Gastrocnemius medialis (tissue), 4 donors: Measurements from ENCODE around the gene GRIK2. TPM values are rescaled to one million over a fixed set of nuclear protein-coding genes. Genes with fewer than 3 reads are reported as not detected.

ENCODE experiments used
- ATAC-seq, 2 donors: fragments of 150-250 bp; one replicate each; pipeline ENCODE4 v1.9.1; 2016
- DNase-seq, 2 donors: peaks; one replicate each; pipeline ENCODE4 v3.0.0-alpha.2; 2019
- H3K27ac ChIP-seq, 4 donors: fragments of 200-600 bp; sonication (generic); 1 replicate in 1 of 4; 2 replicates in 3 of 4; pipeline ENCODE4 v1.5.1; 2016 to 2018; ENCODE audit warnings: mild to moderate bottlenecking in 2 of 4, moderate library complexity in 1 of 4
- H3K27me3 ChIP-seq, 3 donors: fragments of 200-600 bp; sonication (generic) in 2 of 3; 1 replicate in 1 of 3; 2 replicates in 2 of 3; pipeline versions ENCODE4 v1.5.1 to v1.6.0; 2016 to 2019; ENCODE audit warnings: mild to moderate bottlenecking in 1 of 3, moderate library complexity in 1 of 3
- H3K36me3 ChIP-seq, 2 donors: fragments of 200-600 bp; sonication (generic) in 1 of 2; one replicate each; pipeline ENCODE4 v1.5.1; 2017 to 2018
- H3K4me1 ChIP-seq, 2 donors: fragments of 200-600 bp; sonication (generic) in 1 of 2; one replicate each; pipeline ENCODE4 v1.5.1; 2016 to 2017; ENCODE audit warnings: mild to moderate bottlenecking in 2 of 2
- H3K4me3 ChIP-seq, 4 donors: fragments of 200-600 bp; sonication (generic) in 3 of 4; 1 replicate in 1 of 4; 2 replicates in 3 of 4; pipeline ENCODE4 v1.5.1; 2016 to 2019; ENCODE audit warnings: mild to moderate bottlenecking in 2 of 4
- H3K9me3 ChIP-seq, 3 donors: fragments of 200-600 bp; sonication (generic) in 2 of 3; 1 replicate in 1 of 3; 2 replicates in 2 of 3; pipeline ENCODE4 v1.5.1; 2016 to 2019
- CTCF ChIP-seq, 5 experiments: fragments of 450-650 bp in 3 of 5; fragments of 200-600 bp in 2 of 5; sonication (generic) in 2 of 5; IDR thresholded peaks in 4 of 5; conservative IDR thresholded peaks in 1 of 5; 1 replicate in 4 of 5; 2 replicates in 1 of 5; pipeline ENCODE4 v1.5.1; 2016 to 2019; ENCODE audit warnings: antibody characterized with exemption in 5 of 5, mild to moderate bottlenecking in 3 of 5, moderate library complexity in 3 of 5
- POLR2A ChIP-seq, 2 donors: fragments of 450-650 bp; IDR thresholded peaks; one replicate each; pipeline ENCODE4 v1.6.1; 2017; ENCODE audit warnings: antibody characterized with exemption in 2 of 2, mild to moderate bottlenecking in 2 of 2, moderate library complexity in 2 of 2
- in situ Hi-C, 4 donors: fragments of 200-750 bp; cut with MboI; loops; one replicate each; pipeline versions ENCODE4 v1.15.0 to v1.8.0; 2017; ENCODE audit warnings: low sequenced_read_pairs in 4 of 4
- intact Hi-C: fragments of 100-400 bp; cut with DNase I; formaldehyde crosslinking; loops from one replicate; pipeline ENCODE4 v1.15.1; 2023; ENCODE audit warnings: low total_unique reads
- total RNA-seq, 4 donors: library from RNA; depleted of rRNA; stranded (reverse); fragments of >200 nt; gene quantifications; one replicate each; pipeline versions ENCODE4 v1.1.0 to v1.2.3, GENCODE V29; 2016

The GRIK2 gene
- total RNA-seq, 4 donors from 2014 or later = 0.39 to 5.1 (median 0.79) TPM

GRCh38 chr6:101818051-101818450 is 424.5 kb downstream of the GRIK2 start:
- intact Hi-C loops = loop anchor here (10.0 kb wide), 1 partner anchor 83 kb away; no protein-coding TSS in a partner anchor
- Histone ChIP-seq H3K9me3 (no peaks in the 10 kb centered on the region), H3K27ac (no peak overlapping the region), H3K4me3 (no peak overlapping the region), H3K4me1 (no peaks in the 10 kb centered on the region), H3K36me3 (no peaks in the 10 kb centered on the region), H3K27me3 (no peaks in the 10 kb centered on the region)
- no peak for ATAC-seq
- in situ Hi-C loops = no loop called here
- DNase-seq = no peak
- TF ChIP-seq POLR2A (IDR thresholded peaks at IDR 0.05) = no peak
- TF ChIP-seq CTCF (IDR thresholded peaks at IDR 0.05 in 4 of 5, conservative IDR thresholded peaks at IDR 0.05 in 1 of 5) = no peak

- no peaks in the 10 kb centered on the region for H3K27me3 ChIP-seq
- no peaks in the 10 kb centered on the region for H3K36me3 ChIP-seq
- ATAC-seq (no peak), DNase-seq (no peak)
- intact Hi-C loops (no loop called here), in situ Hi-C loops (no loop called here)
- H3K4me1 ChIP-seq = no peaks in the 10 kb centered on the region
- H3K9me3 ChIP-seq = peaks cover 0 to 3% (median 0%) of the 10 kb centered on the region in 3 donors
- TF ChIP-seq CTCF (IDR thresholded peaks at IDR 0.05 in 4 of 5, conservative IDR thresholded peaks at IDR 0.05 in 1 of 5) (no peak), POLR2A (IDR thresholded peaks at IDR 0.05) (no peak)
- H3K4me3 ChIP-seq = no peak overlapping the region
- no peak overlapping the region for H3K27ac ChIP-seq
These were observed 431.2 kb downstream of the GRIK2 start for GRCh38 chr6:101824551-101825345.

GRCh38 chr6:101826269-101826668 is 432.8 kb downstream of the GRIK2 start:
- DNase-seq (no peak), ATAC-seq (no peak)
- Histone ChIP-seq H3K27me3 (no peaks in the 10 kb centered on the region), H3K4me3 (no peak overlapping the region), H3K36me3 (no peaks in the 10 kb centered on the region), H3K4me1 (no peaks in the 10 kb centered on the region), H3K27ac (no peak overlapping the region), H3K9me3 (peaks cover 0 to 3% (median 0%) of the 10 kb centered on the region in 3 donors)
- intact Hi-C loops (no loop called here), in situ Hi-C loops (no loop called here)
- TF ChIP-seq CTCF (IDR thresholded peaks at IDR 0.05 in 4 of 5, conservative IDR thresholded peaks at IDR 0.05 in 1 of 5) (no peak), POLR2A (IDR thresholded peaks at IDR 0.05) (no peak)

GRCh38 chr6:101826678-101827077 is 433.2 kb downstream of the GRIK2 start:
- Histone ChIP-seq H3K4me3 (no peak overlapping the region), H3K9me3 (peaks cover 0 to 3% (median 0%) of the 10 kb centered on the region in 3 donors), H3K4me1 (no peaks in the 10 kb centered on the region), H3K36me3 (no peaks in the 10 kb centered on the region), H3K27me3 (no peaks in the 10 kb centered on the region), H3K27ac (no peak overlapping the region)
- intact Hi-C loops = no loop called here
- no peak for ATAC-seq
- TF ChIP-seq CTCF (IDR thresholded peaks at IDR 0.05 in 4 of 5, conservative IDR thresholded peaks at IDR 0.05 in 1 of 5) (no peak), POLR2A (IDR thresholded peaks at IDR 0.05) (no peak)
- in situ Hi-C loops = no loop called here
- no peak for DNase-seq
